ENCODE results near the gene WFDC1.
A peak's percentile ranks its signal among the peaks of the same experiment; 100 is the strongest.

The WFDC1 gene

GRCh38 chr16:84274515-84274914, 20.2 kb upstream of the WFDC1 start:
- DNase-seq: no peak

GRCh38 chr16:84275585-84276151, 19.0 kb upstream of the WFDC1 start:
- DNase-seq: no peak

GRCh38 chr16:84277244-84277823, 17.3 kb upstream of the WFDC1 start:
- DNase-seq: peak; percentile 8 to 48

- DNase-seq: no peak
These were observed 16.3 kb upstream of the WFDC1 start for GRCh38 chr16:84278333-84278732.

DNA sequence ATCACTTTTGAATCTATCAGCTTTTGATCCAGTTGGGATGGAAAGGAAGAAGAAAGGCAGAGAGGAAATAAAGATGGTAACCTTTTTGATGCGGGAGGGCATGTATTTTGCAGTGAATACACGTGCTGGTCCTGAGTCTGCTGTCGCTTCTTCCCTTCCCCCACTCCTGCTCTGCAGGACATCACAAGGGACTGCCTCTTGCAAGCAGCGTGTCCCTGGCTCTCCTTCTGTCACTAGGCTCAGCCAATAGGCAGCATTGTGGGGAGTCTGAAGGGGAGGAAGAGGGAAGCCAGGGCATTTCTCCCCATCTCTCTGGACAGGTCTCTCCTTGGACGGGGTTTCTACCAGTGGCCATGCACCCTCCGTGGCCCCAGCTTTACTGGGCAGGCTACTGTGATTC, 15.7 kb upstream of the WFDC1 start:
- DNase-seq: no peak

- DNase-seq: no peak
These were observed 14.8 kb upstream of the WFDC1 start for GRCh38 chr16:84279881-84280280.

- DNase-seq: no peak
These were observed 13.6 kb upstream of the WFDC1 start for GRCh38 chr16:84281074-84281473.

DNA sequence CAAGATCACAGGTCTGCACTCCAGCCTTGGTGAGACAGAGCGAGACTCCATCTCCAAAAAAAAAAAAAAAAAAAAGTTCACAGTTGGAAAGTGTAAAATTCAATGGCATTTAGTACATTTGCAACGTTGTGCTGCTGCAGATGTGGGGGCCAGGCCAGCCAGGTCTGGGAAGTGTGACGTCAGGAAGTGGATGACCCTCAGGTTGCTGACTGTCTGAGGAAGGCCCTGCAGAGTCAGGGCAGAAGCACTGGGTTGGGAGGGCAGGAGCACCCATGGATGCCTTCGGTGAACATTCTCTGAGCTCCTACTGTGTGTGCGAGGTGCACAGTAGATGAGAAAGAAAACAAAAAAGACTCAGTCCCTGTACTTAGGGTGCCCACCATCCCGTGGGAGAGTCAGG, 12.1 kb upstream of the WFDC1 start:
- no peak for DNase-seq

GRCh38 chr16:84283314-84284153, 11.1 kb upstream of the WFDC1 start:
- no peak for DNase-seq

- no peak for DNase-seq
These were observed 10.4 kb upstream of the WFDC1 start for GRCh38 chr16:84284154-84284722.

DNA sequence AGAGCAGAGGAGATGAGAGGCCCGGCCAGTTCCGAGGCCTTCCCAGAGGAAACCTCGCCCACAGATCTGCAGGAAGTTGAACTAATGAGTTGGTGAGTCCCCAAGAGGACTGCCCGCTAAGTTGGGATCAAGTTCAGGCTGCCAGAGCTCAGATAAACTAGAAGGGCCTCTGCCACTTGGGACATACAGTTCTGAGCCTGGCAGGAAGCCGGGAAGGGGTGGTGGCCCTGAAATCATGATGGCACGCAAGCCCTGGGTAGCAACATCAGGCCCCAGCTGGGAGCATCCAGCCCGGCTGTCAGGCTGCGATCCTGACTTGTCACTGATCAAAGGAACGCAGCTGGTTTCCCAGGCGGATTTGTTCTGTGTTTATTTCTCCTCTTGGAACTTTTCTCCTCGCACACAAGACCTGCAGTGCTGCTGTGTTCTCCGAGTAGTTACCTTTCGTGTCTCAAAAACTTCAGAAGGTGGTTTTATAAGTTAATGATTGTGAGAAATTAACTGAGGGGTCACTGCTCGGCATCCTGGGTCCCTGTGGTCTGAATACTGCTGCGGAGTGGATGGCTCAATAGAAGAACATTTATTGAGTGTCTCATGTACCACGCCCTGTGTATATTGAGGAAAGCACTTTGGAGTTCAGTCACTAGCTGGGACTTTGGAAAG, 8.0 kb upstream of the WFDC1 start:
- no peak for DNase-seq

DNA sequence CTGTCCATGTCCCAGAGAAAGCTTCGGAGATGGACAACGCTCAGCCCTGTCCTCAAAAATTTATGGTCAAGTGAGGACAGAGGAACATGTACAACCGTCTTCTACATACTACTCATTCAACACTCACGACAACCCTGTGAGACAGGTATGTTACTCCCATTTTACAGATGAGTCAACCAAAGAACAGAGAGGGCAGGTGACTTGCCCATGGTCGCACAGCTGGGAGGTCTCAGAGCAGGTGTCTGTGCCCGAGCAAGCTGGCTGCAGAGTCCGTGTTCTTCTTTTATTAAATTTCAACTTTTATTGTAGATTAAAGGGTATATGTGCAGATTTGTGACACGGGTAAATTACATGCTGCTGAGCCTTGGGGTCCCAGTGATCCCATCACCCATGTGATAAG, 5.8 kb upstream of the WFDC1 start:
- DNase-seq: no peak

GRCh38 chr16:84291226-84291625, 3.5 kb upstream of the WFDC1 start:
- DNase-seq: no peak

DNA sequence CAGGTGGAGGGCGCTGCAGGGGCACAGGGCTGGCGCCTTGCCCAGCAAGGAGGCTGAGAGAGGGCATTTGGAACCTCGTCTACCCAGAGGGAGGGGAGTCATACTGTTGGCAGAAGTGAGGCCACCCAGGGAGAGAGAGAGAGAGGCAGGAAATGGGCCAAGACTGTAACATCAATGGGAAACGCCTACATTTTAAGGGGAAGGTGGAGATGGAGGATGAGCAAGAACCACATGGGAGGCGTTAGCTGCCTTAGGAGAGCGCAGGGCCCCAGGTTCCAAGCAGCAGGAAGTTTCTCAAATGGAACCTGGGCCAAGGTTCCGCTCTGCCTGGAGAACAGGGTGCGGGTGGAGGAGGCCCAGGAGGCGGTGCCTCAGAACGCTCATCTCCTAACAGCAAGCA, 2.7 kb upstream of the WFDC1 start:
- no peak for DNase-seq

GRCh38 chr16:84293406-84293805, 1.3 kb upstream of the WFDC1 start:
- DNase-seq: no peak

- no peak for DNase-seq
These were observed 561 bp upstream of the WFDC1 start for GRCh38 chr16:84294117-84294516.

- DNase-seq: no peak
These were observed 654 bp downstream of the WFDC1 start for GRCh38 chr16:84295203-84295860.

DNA sequence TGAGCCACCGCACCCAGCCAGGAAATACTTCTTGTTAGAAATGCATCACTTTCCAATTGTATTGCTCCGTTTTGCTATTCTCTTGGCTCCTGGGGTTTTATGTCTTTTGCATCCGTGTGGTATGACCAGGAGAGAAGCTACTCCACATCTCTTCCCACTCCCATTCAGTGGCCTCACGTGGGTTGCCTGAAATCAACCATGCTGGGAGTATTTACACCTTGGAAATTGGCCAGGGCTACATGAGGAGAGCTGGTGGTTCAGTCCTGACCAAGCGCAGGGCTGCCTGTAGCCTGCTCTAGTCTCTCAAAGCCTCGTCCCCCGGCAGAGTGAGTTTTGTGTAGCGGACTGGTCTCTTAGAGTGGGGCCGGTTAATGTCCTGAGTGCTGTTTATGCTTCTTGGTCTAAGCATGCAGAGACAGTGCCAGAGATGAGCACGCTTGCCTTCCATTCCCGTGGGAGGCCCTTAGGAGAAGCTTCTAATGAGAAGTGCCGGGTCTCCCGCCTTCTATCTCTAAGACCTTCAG, 3.8 kb downstream of the WFDC1 start:
- no peak for DNase-seq

DNA sequence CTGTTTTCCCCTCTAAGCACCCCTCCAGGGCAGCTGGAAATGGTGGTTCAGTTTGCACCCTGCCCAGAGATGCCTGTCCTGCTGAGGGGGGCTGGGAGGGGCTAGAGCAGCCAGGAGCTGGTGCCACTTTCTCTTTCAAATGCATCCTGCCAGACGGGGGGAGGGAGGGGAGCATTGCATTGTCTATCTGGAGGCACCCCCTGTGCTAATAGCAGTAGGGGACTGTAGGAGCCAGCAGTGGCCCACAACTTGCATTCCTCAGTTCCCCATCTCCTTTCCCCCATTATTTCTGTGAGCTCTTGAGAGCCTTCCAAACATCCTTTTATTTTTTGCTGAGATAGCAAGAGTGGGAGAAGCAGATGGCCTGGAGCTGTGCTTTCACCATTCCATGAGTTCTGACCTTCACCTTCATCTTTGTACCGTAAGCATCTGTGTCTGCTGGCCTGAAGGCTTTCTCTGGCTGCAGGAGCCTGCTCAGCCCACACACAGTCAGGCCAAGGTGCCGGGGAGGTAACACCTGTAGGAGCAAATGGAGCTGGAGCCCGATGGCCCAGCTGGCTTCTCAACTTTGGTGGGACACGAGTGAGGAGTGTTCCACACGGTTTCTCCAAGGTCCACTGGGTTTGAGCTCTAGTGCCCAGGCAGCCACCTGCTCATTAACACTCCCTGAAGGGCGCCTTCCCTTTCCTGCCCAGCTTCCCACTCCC, 5.2 kb downstream of the WFDC1 start:
- no peak for DNase-seq

DNA sequence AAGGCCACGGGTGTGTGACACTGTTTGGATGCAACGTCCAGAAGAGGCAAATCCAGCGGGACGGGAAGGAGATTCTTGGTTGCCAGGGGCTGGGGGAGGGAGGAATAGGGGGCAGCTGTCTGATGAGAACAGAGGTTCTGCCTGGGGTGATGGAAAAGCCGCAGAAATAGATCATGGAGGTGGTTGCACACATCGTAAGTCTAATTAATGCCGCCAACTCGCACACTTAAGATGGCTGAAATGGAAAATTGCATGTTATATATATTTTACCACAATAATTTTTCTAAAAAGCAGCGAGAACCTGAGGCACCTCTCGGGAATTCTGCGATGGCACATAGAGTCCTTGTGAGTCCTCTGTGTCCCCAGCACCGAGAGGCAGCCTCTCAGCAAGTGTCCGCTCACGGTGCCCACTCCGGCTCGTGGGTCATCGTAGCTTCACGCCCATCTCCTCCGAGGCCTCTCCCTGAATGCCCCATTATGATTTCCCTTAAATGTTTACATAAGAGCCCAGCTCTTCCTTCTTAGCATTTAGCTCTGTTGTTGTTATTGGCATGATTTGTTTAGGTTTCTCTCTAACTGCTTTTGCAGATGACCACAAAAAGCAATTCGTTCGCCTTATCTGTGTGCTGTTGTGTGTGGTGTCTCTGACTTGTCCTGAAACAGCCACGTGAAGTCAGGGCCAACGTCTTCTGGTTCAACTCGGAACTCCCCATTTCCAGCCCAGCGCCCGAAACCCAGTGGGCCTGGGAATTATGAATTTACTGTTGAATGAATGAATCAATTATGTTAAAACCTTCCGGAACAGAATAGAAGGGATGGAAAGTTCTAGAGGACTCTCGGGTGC, 7.7 kb downstream of the WFDC1 start:
- DNase-seq: no peak

- DNase-seq: no peak
These were observed 8.3 kb downstream of the WFDC1 start for GRCh38 chr16:84303023-84303422.

All from AML-193 (cell line).